ENCODE results near the gene YAP1. TPM values are rescaled to one million over a fixed set of nuclear protein-coding genes. Genes with fewer than 3 reads are reported as not detected.

YAP1 gene
- total RNA-seq, 2 donors from 2014 or later = 137 to 210 TPM

- Histone ChIP-seq H3K4me1 (replicated peaks) (peaks cover 2% of the 10 kb centered on the region), H3K36me3 (no peaks in the 10 kb centered on the region), H3K27ac (no peak overlapping the region), H3K4me3 (no peak overlapping the region), H3K9me3 (no peaks in the 10 kb centered on the region), H3K27me3 (replicated peaks; ENCODE audit: insufficient read depth) (no peaks in the 10 kb centered on the region)
- DNase-seq (ENCODE audit: low spot score) = no peak
- TF ChIP-seq POLR2A (IDR thresholded peaks at IDR 0.05) (no peak), CTCF (IDR thresholded peaks at IDR 0.05) (no peak), POLR2AphosphoS5 (IDR thresholded peaks at IDR 0.05) (no peak)
- 39% methylated on average over 6 of the region's 6 CpGs for WGBS
- intact Hi-C loops (cut with DNase I) = no loop called here
Observed at GRCh38 chr11:102186551-102187191, 76.4 kb downstream of the YAP1 start.

GRCh38 chr11:102187416-102188151, 77.3 kb downstream of the YAP1 start:
- Histone ChIP-seq H3K27ac (peak overlapping the region in 1 of 2 donors; percentile 1), H3K36me3 (no peaks in the 10 kb centered on the region), H3K4me3 (no peak overlapping the region), H3K4me1 (replicated peaks) (peaks cover 2% of the 10 kb centered on the region), H3K9me3 (no peaks in the 10 kb centered on the region), H3K27me3 (replicated peaks; ENCODE audit: insufficient read depth) (no peaks in the 10 kb centered on the region)
- DNase-seq (ENCODE audit: low spot score) = no peak
- intact Hi-C loops (cut with DNase I) = no loop called here
- 36% methylated on average over 8 of the region's 8 CpGs for WGBS
- TF ChIP-seq POLR2AphosphoS5 (IDR thresholded peaks at IDR 0.05) (no peak), POLR2A (IDR thresholded peaks at IDR 0.05) (no peak), CTCF (IDR thresholded peaks at IDR 0.05) (no peak)

GRCh38 chr11:102188488-102188887, 78.2 kb downstream of the YAP1 start:
- H3K27ac ChIP-seq = peak overlapping the region in 1 of 2 donors; percentile 1
- DNase-seq (ENCODE audit: low spot score) = no peak
- H3K4me3 ChIP-seq = no peak overlapping the region
- no peaks in the 10 kb centered on the region for H3K27me3 ChIP-seq (replicated peaks; ENCODE audit: insufficient read depth)
- intact Hi-C loops (cut with DNase I) = no loop called here
- peaks cover 2% of the 10 kb centered on the region for H3K4me1 ChIP-seq (replicated peaks)
- no peak for TF ChIP-seq POLR2A (IDR thresholded peaks at IDR 0.05)
- WGBS = 65% methylated on average over 5 of the region's 5 CpGs
- no peaks in the 10 kb centered on the region for H3K9me3 ChIP-seq
- H3K36me3 ChIP-seq = no peaks in the 10 kb centered on the region

GRCh38 chr11:102191832-102192231, 81.6 kb downstream of the YAP1 start:
- intact Hi-C loops (cut with DNase I) = no loop called here
- TF ChIP-seq POLR2A (IDR thresholded peaks at IDR 0.05) (no peak), POLR2AphosphoS5 (IDR thresholded peaks at IDR 0.05) (no peak), CTCF (IDR thresholded peaks at IDR 0.05) (no peak)
- Histone ChIP-seq H3K27ac (no peak overlapping the region), H3K4me1 (replicated peaks) (peaks cover 2% of the 10 kb centered on the region), H3K36me3 (no peaks in the 10 kb centered on the region), H3K27me3 (replicated peaks; ENCODE audit: insufficient read depth) (no peaks in the 10 kb centered on the region), H3K9me3 (no peaks in the 10 kb centered on the region), H3K4me3 (no peak overlapping the region)
- WGBS = 64% methylated on average over 3 of the region's 3 CpGs
- DNase-seq (ENCODE audit: low spot score) = no peak

- no peak overlapping the region for H3K4me3 ChIP-seq
- H3K9me3 ChIP-seq = no peaks in the 10 kb centered on the region
- no peak for DNase-seq (ENCODE audit: low spot score)
- no peaks in the 10 kb centered on the region for H3K27me3 ChIP-seq (replicated peaks; ENCODE audit: insufficient read depth)
- TF ChIP-seq CTCF (IDR thresholded peaks at IDR 0.05) (no peak), POLR2AphosphoS5 (IDR thresholded peaks at IDR 0.05) (no peak), POLR2A (IDR thresholded peaks at IDR 0.05) (no peak)
- H3K4me1 ChIP-seq (replicated peaks) = peaks cover 2% of the 10 kb centered on the region
- intact Hi-C loops (cut with DNase I) = no loop called here
- no peaks in the 10 kb centered on the region for H3K36me3 ChIP-seq
- no peak overlapping the region for H3K27ac ChIP-seq
Observed at GRCh38 chr11:102192349-102193066, 82.3 kb downstream of the YAP1 start.
